PFSK-1 (cell line): Measurements from ENCODE around the gene ATP5PB.

ENCODE experiments used
- FOXP2 ChIP-seq: optimal IDR thresholded peaks from 2 replicates; pipeline ENCODE3; 2011; ENCODE audit warnings: borderline replicate concordance, control low read depth, inconsistent platforms; ENCODE audit not compliant: insufficient read depth; ENCODE audit errors: extremely low read length, extremely low read depth
- POLR2AphosphoS5 ChIP-seq: IDR thresholded peaks from 2 replicates; pipeline ENCODE4 v1.6.1; 2012; ENCODE audit warnings: low read depth, mild to moderate bottlenecking, control low read depth, low read length, moderate library complexity
- SIN3A ChIP-seq: IDR thresholded peaks from 2 replicates; pipeline ENCODE4 v1.6.1; 2012; ENCODE audit warnings: mild to moderate bottlenecking, low read length, moderate library complexity, borderline replicate concordance; ENCODE audit not compliant: insufficient read depth
- TAF1 ChIP-seq: IDR thresholded peaks from 2 replicates; pipeline ENCODE4 v1.6.1; 2012; ENCODE audit warnings: low read length, control low read depth, borderline replicate concordance; ENCODE audit not compliant: insufficient read depth
- TF ChIP-seq, protein P1 (sequence below), 2 experiments: IDR thresholded peaks; 2 replicates each; pipeline versions ENCODE4 v1.6.1 to v1.8.0; 2011 to 2012; ENCODE audit warnings: low read depth in 2 of 2, low read length in 2 of 2, control low read depth in 1 of 2, inconsistent platforms in 1 of 2, mild to moderate bottlenecking in 1 of 2, moderate library complexity in 1 of 2; ENCODE audit not compliant: insufficient read depth in 1 of 2

ATP5PB gene

GRCh38 chr1:111466480-111466879 is 17.2 kb downstream of the ATP5PB start:
- TF ChIP-seq, protein P1, sequence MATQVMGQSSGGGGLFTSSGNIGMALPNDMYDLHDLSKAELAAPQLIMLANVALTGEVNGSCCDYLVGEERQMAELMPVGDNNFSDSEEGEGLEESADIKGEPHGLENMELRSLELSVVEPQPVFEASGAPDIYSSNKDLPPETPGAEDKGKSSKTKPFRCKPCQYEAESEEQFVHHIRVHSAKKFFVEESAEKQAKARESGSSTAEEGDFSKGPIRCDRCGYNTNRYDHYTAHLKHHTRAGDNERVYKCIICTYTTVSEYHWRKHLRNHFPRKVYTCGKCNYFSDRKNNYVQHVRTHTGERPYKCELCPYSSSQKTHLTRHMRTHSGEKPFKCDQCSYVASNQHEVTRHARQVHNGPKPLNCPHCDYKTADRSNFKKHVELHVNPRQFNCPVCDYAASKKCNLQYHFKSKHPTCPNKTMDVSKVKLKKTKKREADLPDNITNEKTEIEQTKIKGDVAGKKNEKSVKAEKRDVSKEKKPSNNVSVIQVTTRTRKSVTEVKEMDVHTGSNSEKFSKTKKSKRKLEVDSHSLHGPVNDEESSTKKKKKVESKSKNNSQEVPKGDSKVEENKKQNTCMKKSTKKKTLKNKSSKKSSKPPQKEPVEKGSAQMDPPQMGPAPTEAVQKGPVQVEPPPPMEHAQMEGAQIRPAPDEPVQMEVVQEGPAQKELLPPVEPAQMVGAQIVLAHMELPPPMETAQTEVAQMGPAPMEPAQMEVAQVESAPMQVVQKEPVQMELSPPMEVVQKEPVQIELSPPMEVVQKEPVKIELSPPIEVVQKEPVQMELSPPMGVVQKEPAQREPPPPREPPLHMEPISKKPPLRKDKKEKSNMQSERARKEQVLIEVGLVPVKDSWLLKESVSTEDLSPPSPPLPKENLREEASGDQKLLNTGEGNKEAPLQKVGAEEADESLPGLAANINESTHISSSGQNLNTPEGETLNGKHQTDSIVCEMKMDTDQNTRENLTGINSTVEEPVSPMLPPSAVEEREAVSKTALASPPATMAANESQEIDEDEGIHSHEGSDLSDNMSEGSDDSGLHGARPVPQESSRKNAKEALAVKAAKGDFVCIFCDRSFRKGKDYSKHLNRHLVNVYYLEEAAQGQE (IDR thresholded peaks at IDR 0.05; ENCODE audit: insufficient read depth in 1 of 2, low read depth in 2 of 2, low read length in 2 of 2) = no peak
- TF ChIP-seq TAF1 = no peak
- no peak for TF ChIP-seq FOXP2
- TF ChIP-seq SIN3A = no peak
- no peak for TF ChIP-seq POLR2AphosphoS5

- TF ChIP-seq POLR2AphosphoS5 (no peak), TAF1 (no peak), SIN3A (no peak), FOXP2 (no peak)
- TF ChIP-seq, protein P1 (IDR thresholded peaks at IDR 0.05; ENCODE audit: insufficient read depth in 1 of 2, low read depth in 2 of 2, low read length in 2 of 2) = no peak
These were observed 18.8 kb downstream of the ATP5PB start for GRCh38 chr1:111467865-111468716.

DNA sequence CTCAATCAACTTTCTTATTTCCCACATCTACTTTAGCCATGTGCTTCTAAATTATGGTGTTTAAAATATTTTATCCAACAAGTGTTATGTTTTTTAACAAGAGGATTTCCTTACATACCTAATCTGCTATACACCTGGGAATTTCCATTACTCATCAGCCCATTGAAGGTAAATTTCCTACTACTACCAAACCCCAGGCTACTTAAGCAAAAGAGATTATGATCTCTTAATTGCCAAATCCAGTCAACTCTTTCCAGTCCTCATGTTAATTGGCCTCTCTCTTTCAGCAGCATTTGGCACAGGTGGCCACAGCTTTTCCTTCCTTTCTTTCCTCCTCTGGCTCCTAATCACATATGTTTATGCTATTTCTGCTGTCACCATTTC is 19.4 kb downstream of the ATP5PB start:
- no peak for TF ChIP-seq SIN3A
- no peak for TF ChIP-seq POLR2AphosphoS5
- TF ChIP-seq FOXP2 = no peak
- TF ChIP-seq TAF1 = no peak

- TF ChIP-seq POLR2AphosphoS5 (no peak), SIN3A (no peak), TAF1 (no peak)
These were observed 20.3 kb downstream of the ATP5PB start for GRCh38 chr1:111469539-111469938.

DNA sequence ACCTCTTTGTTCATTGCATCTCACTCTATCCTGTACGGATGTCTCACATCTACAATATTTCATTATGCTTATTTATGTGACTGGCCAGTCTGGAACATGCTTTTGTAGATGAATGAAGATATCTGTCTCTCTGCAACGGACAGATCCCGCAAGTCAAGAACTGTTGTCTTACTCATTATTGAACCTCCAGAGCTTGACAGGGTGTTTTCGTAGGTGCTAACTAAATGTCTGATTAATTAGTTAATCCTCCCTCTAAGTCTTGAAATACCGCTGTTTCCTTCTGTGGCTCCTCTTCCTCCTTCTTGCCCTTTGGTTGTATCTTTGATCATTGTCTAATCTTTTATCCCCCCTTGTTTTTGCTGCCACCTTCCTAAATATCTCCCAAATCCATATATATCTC is 21.3 kb downstream of the ATP5PB start:
- no peak for TF ChIP-seq TAF1
- TF ChIP-seq, protein P1 (IDR thresholded peaks at IDR 0.05; ENCODE audit: insufficient read depth in 1 of 2, low read depth in 2 of 2, low read length in 2 of 2) = no peak
- no peak for TF ChIP-seq POLR2AphosphoS5
- no peak for TF ChIP-seq SIN3A

DNA sequence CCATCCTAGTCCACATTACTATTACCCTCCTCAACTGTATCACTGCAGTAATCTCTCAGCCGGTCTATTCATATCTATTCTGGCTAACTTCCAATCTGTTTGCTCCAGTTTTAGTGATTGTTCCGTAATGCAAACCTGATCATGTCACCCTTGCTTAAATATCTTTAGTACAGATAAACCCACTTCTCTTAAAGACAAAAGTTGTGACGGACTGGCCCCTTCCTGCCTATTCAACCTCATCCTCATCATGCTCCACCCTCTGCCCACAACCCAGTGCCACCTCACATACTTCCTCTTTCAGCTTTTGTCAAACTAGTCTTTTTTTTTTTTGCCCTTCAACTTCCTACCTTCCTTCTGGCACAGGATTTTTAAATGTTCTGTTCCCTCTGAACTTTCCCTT is 21.7 kb downstream of the ATP5PB start:
- TF ChIP-seq TAF1 (no peak), POLR2AphosphoS5 (no peak), SIN3A (no peak), FOXP2 (no peak)
- TF ChIP-seq, protein P1 (IDR thresholded peaks at IDR 0.05; ENCODE audit: insufficient read depth in 1 of 2, low read depth in 2 of 2, low read length in 2 of 2) = no peak
